ENCODE measurements around the gene THADA.

THADA gene

GRCh38 chr2:43276266-43276941 is 319.4 kb downstream of the THADA start:
- Histone ChIP-seq H3K4me3 (ENCODE audit: low read depth, low read length) (no peak overlapping the region), H3K9me3 (ENCODE audit: control insufficient read depth, low read length) (no peaks in the 10 kb centered on the region), H3K27me3 (ENCODE audit: control insufficient read depth, insufficient read depth, low read length) (no peaks in the 10 kb centered on the region), H3K4me1 (no peaks in the 10 kb centered on the region), H3K9ac (no peak overlapping the region), H3K27ac (no peak overlapping the region), H3K4me2 (ENCODE audit: low read length) (no peak overlapping the region), H3K36me3 (ENCODE audit: control insufficient read depth, insufficient read depth, low read length) (no peaks in the 10 kb centered on the region), H2AFZ (no peak overlapping the region), H3K79me2 (no peaks in the 10 kb centered on the region)
- no peak for TF ChIP-seq CTCF (IDR thresholded peaks at IDR 0.05)

GRCh38 chr2:43274721-43275120 is 321.1 kb downstream of the THADA start:
- Histone ChIP-seq H3K4me1 (no peaks in the 10 kb centered on the region), H3K27ac (no peak overlapping the region), H3K27me3 (ENCODE audit: control insufficient read depth, insufficient read depth, low read length) (no peaks in the 10 kb centered on the region), H3K9me3 (ENCODE audit: control insufficient read depth, low read length) (no peaks in the 10 kb centered on the region), H3K4me2 (ENCODE audit: low read length) (no peak overlapping the region), H3K4me3 (ENCODE audit: low read depth, low read length) (no peak overlapping the region), H2AFZ (no peak overlapping the region), H3K36me3 (ENCODE audit: control insufficient read depth, insufficient read depth, low read length) (no peaks in the 10 kb centered on the region), H3K79me2 (no peaks in the 10 kb centered on the region), H3K9ac (no peak overlapping the region)
- TF ChIP-seq CTCF (IDR thresholded peaks at IDR 0.05), result no peak

GRCh38 chr2:43274055-43274454 is 321.8 kb downstream of the THADA start:
- Histone ChIP-seq H3K9me3 (ENCODE audit: control insufficient read depth, low read length) (no peaks in the 10 kb centered on the region), H3K36me3 (ENCODE audit: control insufficient read depth, insufficient read depth, low read length) (no peaks in the 10 kb centered on the region), H2AFZ (no peak overlapping the region), H3K27ac (no peak overlapping the region), H3K4me2 (ENCODE audit: low read length) (no peak overlapping the region), H3K4me3 (ENCODE audit: low read depth, low read length) (no peak overlapping the region), H3K79me2 (no peaks in the 10 kb centered on the region), H3K4me1 (no peaks in the 10 kb centered on the region), H3K27me3 (ENCODE audit: control insufficient read depth, insufficient read depth, low read length) (no peaks in the 10 kb centered on the region), H3K9ac (no peak overlapping the region)
- no peak for TF ChIP-seq CTCF (IDR thresholded peaks at IDR 0.05)

GRCh38 chr2:43273529-43273928 is 322.3 kb downstream of the THADA start:
- no peak overlapping the region for H3K27ac ChIP-seq
- no peaks in the 10 kb centered on the region for H3K9me3 ChIP-seq (ENCODE audit: control insufficient read depth, low read length)
- H3K9ac ChIP-seq, result no peak overlapping the region
- no peak overlapping the region for H3K4me3 ChIP-seq (ENCODE audit: low read depth, low read length)
- no peak overlapping the region for H3K4me2 ChIP-seq (ENCODE audit: low read length)
- no peak overlapping the region for H2AFZ ChIP-seq
- no peak for TF ChIP-seq CTCF (IDR thresholded peaks at IDR 0.05)
- H3K36me3 ChIP-seq (ENCODE audit: control insufficient read depth, insufficient read depth, low read length), result no peaks in the 10 kb centered on the region
- no peaks in the 10 kb centered on the region for H3K4me1 ChIP-seq
- H3K27me3 ChIP-seq (ENCODE audit: control insufficient read depth, insufficient read depth, low read length), result no peaks in the 10 kb centered on the region
- H3K79me2 ChIP-seq, result no peaks in the 10 kb centered on the region

- no peak overlapping the region for H3K27ac ChIP-seq
- TF ChIP-seq CTCF (IDR thresholded peaks at IDR 0.05), result no peak
- no peaks in the 10 kb centered on the region for H3K36me3 ChIP-seq (ENCODE audit: control insufficient read depth, insufficient read depth, low read length)
- H2AFZ ChIP-seq, result no peak overlapping the region
- H3K4me1 ChIP-seq, result no peaks in the 10 kb centered on the region
- H3K79me2 ChIP-seq, result no peaks in the 10 kb centered on the region
- H3K4me2 ChIP-seq (ENCODE audit: low read length), result no peak overlapping the region
- no peak overlapping the region for H3K9ac ChIP-seq
- H3K27me3 ChIP-seq (ENCODE audit: control insufficient read depth, insufficient read depth, low read length), result no peaks in the 10 kb centered on the region
- H3K9me3 ChIP-seq (ENCODE audit: control insufficient read depth, low read length), result no peaks in the 10 kb centered on the region
- no peak overlapping the region for H3K4me3 ChIP-seq (ENCODE audit: low read depth, low read length)
These were observed 324.8 kb downstream of the THADA start for GRCh38 chr2:43270930-43271615.

Measured in parathyroid adenoma (tissue), 2 donors.